H1 (cell line): ENCODE data around the gene RPS6KA5. TPM values are rescaled to one million over a fixed set of nuclear protein-coding genes. Genes with fewer than 3 reads are reported as not detected.

Source experiments
- CTCF ChIA-PET: fragments of 300-600 bp; sonication (Branson Sonifier 250); formaldehyde crosslinking; loops from one replicate; lab custom pipeline; 2021; ENCODE audit not compliant: partially characterized antibody; lab: Charles Lee
- POLR2A ChIA-PET: fragments of 300-600 bp; sonication (Branson Sonifier 250); formaldehyde crosslinking; loops from one replicate; lab custom pipeline; 2021; ENCODE audit warnings: inconsistent platforms; ENCODE audit not compliant: partially characterized antibody; lab: Charles Lee
- DNase-seq, 2 experiments: peaks; one replicate each; pipeline versions ENCODE4 v3.0.0 to v3.0.0-alpha.2; 2010 to 2022; ENCODE audit warnings: low spot score in 2 of 2, low read depth in 1 of 2, mixed read lengths in 1 of 2
- FAIRE-seq: peaks from 2 replicates; lab custom pipeline; 2011; peaks lifted over from hg19 to GRCh38; lab: Jason Lieb, UNC
- H2AFZ ChIP-seq: 2 replicates; pipeline ENCODE4 v1.8.1; 2012; ENCODE audit warnings: low read length, inconsistent platforms
- H2AK5ac ChIP-seq: 2 replicates; pipeline ENCODE4 v1.6.1; 2013; ENCODE audit warnings: low read depth, low read length
- H2BK120ac ChIP-seq: replicated peaks from 2 replicates; pipeline ENCODE3; 2013; ENCODE audit warnings: low read depth, low read length, inconsistent platforms
- H2BK12ac ChIP-seq: 2 replicates; pipeline ENCODE4 v1.6.1; 2013; ENCODE audit warnings: low read depth, low read length
- H2BK15ac ChIP-seq: 2 replicates; pipeline ENCODE4 v1.6.1; 2013; ENCODE audit warnings: low read length
- H2BK20ac ChIP-seq: 2 replicates; pipeline ENCODE4 v1.6.1; 2013; ENCODE audit warnings: low read length
- H2BK5ac ChIP-seq: 2 replicates; pipeline ENCODE4 v1.6.1; 2013; ENCODE audit warnings: low read depth, low read length
- H3K14ac ChIP-seq: 2 replicates; pipeline ENCODE4 v1.6.1; 2013; ENCODE audit warnings: inconsistent platforms; ENCODE audit not compliant: insufficient read length
- H3K18ac ChIP-seq: 2 replicates; pipeline ENCODE4 v1.6.1; 2013; ENCODE audit warnings: low read length; ENCODE audit errors: extremely low read depth
- H3K23ac ChIP-seq: 2 replicates; pipeline ENCODE4 v1.6.1; 2013; ENCODE audit warnings: inconsistent platforms; ENCODE audit not compliant: insufficient read length
- H3K23me2 ChIP-seq: 2 replicates; pipeline ENCODE4 v1.6.1; 2013; ENCODE audit warnings: low read depth, low read length
- H3K27ac ChIP-seq: 2 replicates; pipeline ENCODE4 v1.6.1; 2011; ENCODE audit warnings: low read depth, low read length, inconsistent platforms
- H3K27me3 ChIP-seq, 4 experiments: replicated peaks in 1 of 4; 1 replicate in 1 of 4; 2 replicates in 3 of 4; pipeline versions ENCODE4 v1.6.1 to v1.8.1; 2011 to 2013; ENCODE audit warnings: low read length in 3 of 4, mild to moderate bottlenecking in 3 of 4, inconsistent platforms in 2 of 4, mixed read lengths in 2 of 4, moderate library complexity in 1 of 4; ENCODE audit not compliant: control insufficient read depth in 3 of 4, insufficient read depth in 3 of 4; ENCODE audit errors: extremely low read depth in 1 of 4
- H3K36me3 ChIP-seq, 4 experiments: 2 replicates each; pipeline versions ENCODE4 v1.6.1 to v1.8.1; 2011 to 2013; ENCODE audit warnings: mild to moderate bottlenecking in 4 of 4, low read length in 3 of 4, moderate library complexity in 2 of 4, control low read depth in 1 of 4, inconsistent platforms in 1 of 4; ENCODE audit not compliant: insufficient read depth in 4 of 4, control insufficient read depth in 2 of 4
- H3K4ac ChIP-seq: replicated peaks from 2 replicates; pipeline ENCODE3; 2013; ENCODE audit warnings: low read length, low read depth, mixed read lengths, inconsistent platforms; ENCODE audit not compliant: insufficient read length
- H3K4me1 ChIP-seq, 4 experiments: replicated peaks in 1 of 4; 1 replicate in 1 of 4; 2 replicates in 3 of 4; pipeline versions ENCODE4 v1.6.1 to v1.8.1; 2011 to 2013; ENCODE audit warnings: low read length in 3 of 4, inconsistent platforms in 2 of 4, mixed read lengths in 1 of 4; ENCODE audit not compliant: insufficient read depth in 4 of 4, control insufficient read depth in 3 of 4
- H3K4me2 ChIP-seq, 2 experiments: 2 replicates each; pipeline versions ENCODE4 v1.6.1 to v1.8.1; 2011 to 2013; ENCODE audit warnings: low read depth in 2 of 2, low read length in 2 of 2, control low read depth in 1 of 2, inconsistent platforms in 1 of 2, mild to moderate bottlenecking in 1 of 2; ENCODE audit not compliant: insufficient read depth in 1 of 2
- H3K4me3 ChIP-seq, 4 experiments: fragments of 200-600, 300-600 bp in 1 of 4; sonication (generic), shearing (Covaris generic), sonication (Bioruptor Twin) in 1 of 4; 2 replicates each; pipeline versions ENCODE4 v1.5.1 to v1.8.1; 2011 to 2016; ENCODE audit warnings: low read length in 4 of 4, low read depth in 3 of 4, control low read depth in 2 of 4, inconsistent platforms in 2 of 4, mild to moderate bottlenecking in 2 of 4, mixed read lengths in 1 of 4, moderate library complexity in 1 of 4; ENCODE audit not compliant: insufficient read depth in 2 of 4; ENCODE audit errors: extremely low read depth in 1 of 4
- H3K56ac ChIP-seq: replicated peaks from 2 replicates; pipeline ENCODE3; 2013; ENCODE audit warnings: low read depth, mild to moderate bottlenecking, mixed read lengths, low read length, inconsistent platforms; ENCODE audit not compliant: insufficient read length
- H3K79me1 ChIP-seq: 2 replicates; pipeline ENCODE4 v1.6.1; 2013; ENCODE audit warnings: low read depth, low read length, control low read depth
- H3K79me2 ChIP-seq, 2 experiments: 2 replicates each; pipeline versions ENCODE4 v1.6.1 to v1.8.1; 2012 to 2013; ENCODE audit warnings: low read length in 2 of 2, mild to moderate bottlenecking in 2 of 2, inconsistent platforms in 1 of 2; ENCODE audit not compliant: insufficient read depth in 2 of 2, control insufficient read depth in 1 of 2
- H3K9ac ChIP-seq, 4 experiments: replicated peaks in 1 of 4; 1 replicate in 1 of 4; 2 replicates in 3 of 4; pipeline versions ENCODE4 v1.6.1 to v1.8.1; 2011 to 2013; ENCODE audit warnings: low read depth in 3 of 4, low read length in 3 of 4, control low read depth in 2 of 4, mild to moderate bottlenecking in 2 of 4, moderate library complexity in 2 of 4, inconsistent platforms in 1 of 4; ENCODE audit errors: extremely low read depth in 1 of 4
- H3K9me3 ChIP-seq, 2 experiments: 2 replicates each; pipeline versions ENCODE4 v1.6.1 to v1.8.1; 2012 to 2013; ENCODE audit warnings: mild to moderate bottlenecking in 2 of 2, moderate library complexity in 2 of 2, control low read depth in 1 of 2, inconsistent platforms in 1 of 2, low read depth in 1 of 2, low read length in 1 of 2, mixed read lengths in 1 of 2; ENCODE audit not compliant: insufficient read depth in 2 of 2
- H4K20me1 ChIP-seq, 2 experiments: replicated peaks in 1 of 2; 2 replicates each; pipeline versions ENCODE3 to v1.8.1; 2011 to 2013; ENCODE audit warnings: inconsistent platforms in 2 of 2, low read length in 2 of 2, mild to moderate bottlenecking in 1 of 2; ENCODE audit not compliant: insufficient read depth in 2 of 2, control insufficient read depth in 1 of 2
- H4K5ac ChIP-seq: 2 replicates; pipeline ENCODE4 v1.6.1; 2013; ENCODE audit warnings: low read length, low read depth, mixed read lengths, inconsistent platforms; ENCODE audit not compliant: insufficient read length
- H4K8ac ChIP-seq: 2 replicates; pipeline ENCODE4 v1.8.0; 2013; ENCODE audit warnings: mild to moderate bottlenecking, moderate library complexity, low read length, inconsistent platforms; ENCODE audit not compliant: insufficient read depth; ENCODE audit errors: extremely low read depth
- H4K91ac ChIP-seq: replicated peaks from 2 replicates; pipeline ENCODE3; 2013; ENCODE audit warnings: low read length, mixed read lengths, inconsistent platforms; ENCODE audit not compliant: insufficient read length
- SP4 ChIP-seq: IDR thresholded peaks from 2 replicates; pipeline ENCODE4 v1.6.1; 2012; ENCODE audit warnings: low read length, inconsistent platforms
- WGBS, 2 experiments: shearing (Covaris generic) in 1 of 2; methylation state at CpG; one replicate each; pipeline versions ENCODE4 v1.1.6 to v1.1.7; 2013 to 2015; ENCODE audit warnings: low lambda C conversion rate in 2 of 2, mixed read lengths in 2 of 2, inconsistent platforms in 1 of 2, low coverage in 1 of 2, missing lambda C conversion rate in 1 of 2; ENCODE audit not compliant: insufficient replicate concordance in 2 of 2, insufficient coverage in 1 of 2, insufficient read length in 1 of 2; ENCODE audit errors: extremely low coverage in 1 of 2, missing lambda C conversion rate in 1 of 2; 5-methylcytosine and 5-hydroxymethylcytosine counted together
- polyA plus RNA-seq, 7 experiments: library from polyadenylated mRNA; depleted of rRNA in 3 of 7; stranded (reverse) in 5 of 7; unstranded in 2 of 7; fragments of >200 nt in 5 of 7; fragments of 200-250 nt in 2 of 7; gene quantifications; 1 replicate in 5 of 7; 2 replicates in 1 of 7; 4 replicates in 1 of 7; pipeline versions ENCODE4 v1.2.1 to v1.2.3, GENCODE V29; 2011 to 2013; ENCODE audit warnings: missing spikeins in 2 of 7, mixed read lengths in 2 of 7
- total RNA-seq: library from RNA; stranded (reverse); fragmentation: NEBNext Ultra II Directional; extraction: Animal tissue kit (Norgen Biotek cat#: 25700); gene quantifications from 2 replicates; pipeline ENCODE4 v1.2.1, GENCODE V29; 2021

Gene RPS6KA5
- total and polyA plus RNA-seq, 2 of the 8 experiments (the other 6 are each of a cell fraction or from before 2014, with no cell fraction given) = 0.85 to 3.1 TPM

GRCh38 chr14:90874599-90874998, 185.8 kb downstream of the RPS6KA5 start:
- POLR2A ChIA-PET = no interaction called here

More at GRCh38 chr14:90874599-90874998, 185.8 kb downstream of the RPS6KA5 start:
- H4K20me1 ChIP-seq = no peaks in the 10 kb centered on the region
- no peaks in the 10 kb centered on the region; a peak in 1 of 8 replicates for H3K36me3 ChIP-seq
- no peak overlapping the region for H2AFZ ChIP-seq
- CTCF ChIA-PET = interaction anchor here (0.8 to 1.2 kb wide), 3 partner anchors 8 to 301 kb away, joined by 3 to 4 read pairs (median 3); no protein-coding TSS in a partner anchor
- no peak overlapping the region for H3K14ac ChIP-seq
- H3K79me2 ChIP-seq = no peaks in the 10 kb centered on the region
- H3K23ac ChIP-seq = no peak overlapping the region
- no peak overlapping the region for H3K4me3 ChIP-seq
- H3K9ac ChIP-seq = no peak overlapping the region
- H4K5ac ChIP-seq = no peak overlapping the region
- no peaks in the 10 kb centered on the region for H3K9me3 ChIP-seq
- WGBS, 2 experiments = 79% methylated on average over 5 of the region's 5 CpGs; no CpG with 5 or more reads in 1 of the 2 experiments
- no peak for TF ChIP-seq SP4
- no peak overlapping the region for H3K4me2 ChIP-seq
- no peak overlapping the region for H4K91ac ChIP-seq
- H2BK5ac ChIP-seq = no peak overlapping the region
- H3K23me2 ChIP-seq = no peaks in the 10 kb centered on the region
- no peak overlapping the region for H3K56ac ChIP-seq
- H2BK120ac ChIP-seq = no peak overlapping the region
- no peak overlapping the region for H3K4ac ChIP-seq
- H3K18ac ChIP-seq = no peak overlapping the region
- FAIRE-seq = peak; percentile 13
- no peaks in the 10 kb centered on the region for H3K79me1 ChIP-seq
- no peak overlapping the region for H2BK20ac ChIP-seq
- no peak overlapping the region for H2AK5ac ChIP-seq
- DNase-seq = no peak
- no peak overlapping the region for H2BK15ac ChIP-seq
- H3K27me3 ChIP-seq = no peaks in the 10 kb centered on the region
- H2BK12ac ChIP-seq = no peak overlapping the region
- H3K27ac ChIP-seq = no peak overlapping the region
- no peak overlapping the region for H4K8ac ChIP-seq
- no peaks in the 10 kb centered on the region for H3K4me1 ChIP-seq
